Activated naive CD4-positive, alpha-beta T cell treated with anti-CD3 and anti-CD28 coated beads for 36 hours (primary cell): Measurements from ENCODE around the gene SLF1. TPM values are rescaled to one million over a fixed set of nuclear protein-coding genes. Genes with fewer than 3 reads are reported as not detected.

ENCODE experiments used
- CTCF ChIA-PET: fragments of 350-600 bp; sonication (Branson Sonifier 250); formaldehyde crosslinking; loops from one replicate; lab custom pipeline; 2021; ENCODE audit warnings: antibody characterized with exemption; lab: Charles Lee
- DNase-seq: peaks from one replicate; pipeline ENCODE4 v3.0.0-alpha.2; 2020
- H3K27ac Mint-ChIP-seq: one replicate; pipeline ENCODE4 v1.8.0; 2021; ENCODE audit warnings: mild to moderate bottlenecking, mixed read lengths
- H3K27me3 Mint-ChIP-seq: one replicate; pipeline ENCODE4 v1.8.0; 2021; ENCODE audit warnings: low read depth, mixed read lengths
- H3K36me3 Mint-ChIP-seq: one replicate; pipeline ENCODE4 v1.8.0; 2021; ENCODE audit warnings: low read depth, mixed read lengths
- H3K4me1 Mint-ChIP-seq: one replicate; pipeline ENCODE4 v1.8.0; 2021; ENCODE audit warnings: low read depth, mixed read lengths
- H3K4me3 Mint-ChIP-seq: one replicate; pipeline ENCODE4 v1.8.0; 2021; ENCODE audit warnings: mild to moderate bottlenecking, moderate library complexity, mixed read lengths
- H3K9me3 Mint-ChIP-seq: one replicate; pipeline ENCODE4 v1.8.0; 2021; ENCODE audit warnings: mixed read lengths
- intact Hi-C: fragments of 100-400 bp; cut with micrococcal nuclease; formaldehyde crosslinking; loops from one replicate; pipeline ENCODE4 v1.15.1; 2023
- total RNA-seq, 2 experiments: library from RNA; stranded (reverse); gene quantifications; one replicate each; pipeline ENCODE4 v1.2.3, GENCODE V29; 2021

Gene SLF1
- total RNA-seq, 2 experiments from 2014 or later: 12.4 to 12.8 TPM

GRCh38 chr5:94672746-94673145, 54.3 kb downstream of the SLF1 start:
- H3K4me3 Mint-ChIP-seq: no peak overlapping the region
- no peak for DNase-seq
- H3K27me3 Mint-ChIP-seq: no peaks in the 10 kb centered on the region
- no peak overlapping the region for H3K27ac Mint-ChIP-seq
- no peaks in the 10 kb centered on the region for H3K4me1 Mint-ChIP-seq
- intact Hi-C loops: no loop called here
- CTCF ChIA-PET: interaction anchor here (0.6 kb wide), 2 partner anchors 145 to 1299 kb away, joined by 3 read pairs; no protein-coding TSS in a partner anchor
- H3K9me3 Mint-ChIP-seq: no peaks in the 10 kb centered on the region
- peaks cover 9% of the 10 kb centered on the region for H3K36me3 Mint-ChIP-seq

GRCh38 chr5:94674490-94675382, 56.3 kb downstream of the SLF1 start:
- no peaks in the 10 kb centered on the region for H3K9me3 Mint-ChIP-seq
- intact Hi-C loops: no loop called here
- no peak overlapping the region for H3K27ac Mint-ChIP-seq
- no peak for DNase-seq
- CTCF ChIA-PET: no interaction called here
- no peak overlapping the region for H3K4me3 Mint-ChIP-seq
- H3K36me3 Mint-ChIP-seq: peaks cover 8% of the 10 kb centered on the region
- H3K4me1 Mint-ChIP-seq: no peaks in the 10 kb centered on the region
- H3K27me3 Mint-ChIP-seq: no peaks in the 10 kb centered on the region

GRCh38 chr5:94675965-94676618, 57.6 kb downstream of the SLF1 start:
- CTCF ChIA-PET: no interaction called here
- Mint-ChIP-seq H3K27ac (no peak overlapping the region), H3K36me3 (peaks cover 9% of the 10 kb centered on the region), H3K27me3 (no peaks in the 10 kb centered on the region), H3K4me3 (no peak overlapping the region), H3K4me1 (no peaks in the 10 kb centered on the region), H3K9me3 (no peaks in the 10 kb centered on the region)
- intact Hi-C loops: no loop called here
- no peak for DNase-seq

- Mint-ChIP-seq H3K4me3 (no peak overlapping the region), H3K36me3 (peaks cover 32% of the 10 kb centered on the region), H3K27ac (no peak overlapping the region), H3K4me1 (no peaks in the 10 kb centered on the region), H3K9me3 (no peaks in the 10 kb centered on the region), H3K27me3 (no peaks in the 10 kb centered on the region)
- intact Hi-C loops: no loop called here
- CTCF ChIA-PET: no interaction called here
- no peak for DNase-seq
These were observed 64.5 kb downstream of the SLF1 start for GRCh38 chr5:94682814-94683520.

GRCh38 chr5:94689908-94690307, 71.4 kb downstream of the SLF1 start:
- Mint-ChIP-seq H3K9me3 (no peaks in the 10 kb centered on the region), H3K4me3 (no peak overlapping the region), H3K36me3 (peaks cover 28% of the 10 kb centered on the region), H3K4me1 (no peaks in the 10 kb centered on the region), H3K27me3 (no peaks in the 10 kb centered on the region), H3K27ac (no peak overlapping the region)
- no peak for DNase-seq
- intact Hi-C loops: no loop called here
- CTCF ChIA-PET: no interaction called here

- intact Hi-C loops: no loop called here
- CTCF ChIA-PET: no interaction called here
- no peak overlapping the region for H3K27ac Mint-ChIP-seq
- no peak for DNase-seq
- peaks cover 25% of the 10 kb centered on the region for H3K36me3 Mint-ChIP-seq
- no peaks in the 10 kb centered on the region for H3K4me1 Mint-ChIP-seq
- no peaks in the 10 kb centered on the region for H3K9me3 Mint-ChIP-seq
- H3K4me3 Mint-ChIP-seq: no peak overlapping the region
- no peaks in the 10 kb centered on the region for H3K27me3 Mint-ChIP-seq
These were observed 72.3 kb downstream of the SLF1 start for GRCh38 chr5:94690778-94691177.

GRCh38 chr5:94691291-94691690, 72.8 kb downstream of the SLF1 start:
- no peak overlapping the region for H3K27ac Mint-ChIP-seq
- H3K27me3 Mint-ChIP-seq: no peaks in the 10 kb centered on the region
- no peaks in the 10 kb centered on the region for H3K9me3 Mint-ChIP-seq
- intact Hi-C loops: no loop called here
- no peak for DNase-seq
- H3K4me3 Mint-ChIP-seq: no peak overlapping the region
- H3K4me1 Mint-ChIP-seq: no peaks in the 10 kb centered on the region
- peaks cover 23% of the 10 kb centered on the region for H3K36me3 Mint-ChIP-seq
- CTCF ChIA-PET: no interaction called here

GRCh38 chr5:94691949-94692348, 73.5 kb downstream of the SLF1 start:
- peaks cover 21% of the 10 kb centered on the region for H3K36me3 Mint-ChIP-seq
- H3K4me1 Mint-ChIP-seq: no peaks in the 10 kb centered on the region

GRCh38 chr5:94692581-94692980, 74.1 kb downstream of the SLF1 start:
- Mint-ChIP-seq H3K4me3 (no peak overlapping the region), H3K9me3 (no peaks in the 10 kb centered on the region), H3K36me3 (peaks cover 16% of the 10 kb centered on the region), H3K27ac (no peak overlapping the region), H3K4me1 (no peaks in the 10 kb centered on the region), H3K27me3 (no peaks in the 10 kb centered on the region)
- intact Hi-C loops: no loop called here
- CTCF ChIA-PET: no interaction called here
- DNase-seq: no peak

More at GRCh38 chr5:94691949-94692348, 73.5 kb downstream of the SLF1 start:
- intact Hi-C loops: no loop called here
- no peak overlapping the region for H3K27ac Mint-ChIP-seq
- no peak overlapping the region for H3K4me3 Mint-ChIP-seq
- H3K27me3 Mint-ChIP-seq: no peaks in the 10 kb centered on the region
- CTCF ChIA-PET: no interaction called here
- DNase-seq: no peak
- no peaks in the 10 kb centered on the region for H3K9me3 Mint-ChIP-seq

GRCh38 chr5:94693043-94693822, 74.8 kb downstream of the SLF1 start:
- H3K27me3 Mint-ChIP-seq: no peaks in the 10 kb centered on the region
- CTCF ChIA-PET: no interaction called here
- no peak overlapping the region for H3K4me3 Mint-ChIP-seq
- H3K27ac Mint-ChIP-seq: no peak overlapping the region
- no peaks in the 10 kb centered on the region for H3K9me3 Mint-ChIP-seq
- DNase-seq: no peak
- H3K36me3 Mint-ChIP-seq: peaks cover 16% of the 10 kb centered on the region
- no peaks in the 10 kb centered on the region for H3K4me1 Mint-ChIP-seq
- intact Hi-C loops: loop anchor here (1.0 kb wide), 1 partner anchor 168 kb away; no protein-coding TSS in a partner anchor

GRCh38 chr5:94693845-94694370, 75.4 kb downstream of the SLF1 start:
- H3K27me3 Mint-ChIP-seq: no peaks in the 10 kb centered on the region
- intact Hi-C loops: loop anchor here (1.0 kb wide), 1 partner anchor 169 kb away; no protein-coding TSS in a partner anchor
- H3K9me3 Mint-ChIP-seq: no peaks in the 10 kb centered on the region
- no peak overlapping the region for H3K4me3 Mint-ChIP-seq
- H3K27ac Mint-ChIP-seq: no peak overlapping the region
- no peaks in the 10 kb centered on the region for H3K4me1 Mint-ChIP-seq
- CTCF ChIA-PET: no interaction called here
- H3K36me3 Mint-ChIP-seq: peaks cover 10% of the 10 kb centered on the region
- DNase-seq: no peak
